HG02870 (cell line): ENCODE results near the gene CACNA1B.
"Not testable (repeated sequence)": the region's sequence is repeated elsewhere in the genome, so short reads cannot be mapped to it uniquely, and the experiment has no call there.

Experiments
- ATAC-seq: cut with Tn5 transposase; IDR thresholded peaks from one replicate; pipeline ENCODE4 v1.9.1; 2021; ENCODE audit warnings: mild to moderate bottlenecking, moderate library complexity; ENCODE audit not compliant: unreplicated experiment

Gene CACNA1B

DNA sequence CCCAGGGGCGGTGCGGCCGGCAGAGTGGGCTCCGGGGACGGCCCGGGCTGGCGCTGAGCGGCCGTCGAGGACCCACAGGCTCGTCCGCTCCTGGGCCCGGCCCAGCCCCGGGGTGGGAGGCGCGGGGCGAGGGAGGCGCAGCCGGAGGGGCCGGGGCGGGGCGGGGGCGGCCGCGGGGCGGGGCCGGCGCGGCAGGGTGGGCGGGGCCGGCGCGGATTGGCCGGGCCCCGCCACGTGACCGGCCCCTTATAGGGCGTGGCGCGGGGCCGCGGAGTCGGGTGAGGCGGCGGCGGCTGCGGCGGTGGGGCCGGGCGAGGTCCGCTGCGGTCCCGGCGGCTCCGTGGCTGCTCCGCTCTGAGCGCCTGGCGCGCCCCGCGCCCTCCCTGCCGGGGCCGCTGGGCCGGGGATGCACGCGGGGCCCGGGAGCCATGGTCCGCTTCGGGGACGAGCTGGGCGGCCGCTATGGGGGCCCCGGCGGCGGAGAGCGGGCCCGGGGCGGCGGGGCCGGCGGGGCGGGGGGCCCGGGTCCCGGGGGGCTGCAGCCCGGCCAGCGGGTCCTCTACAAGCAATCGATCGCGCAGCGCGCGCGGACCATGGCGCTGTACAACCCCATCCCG lies at the start of gene CACNA1B:
Gene CACNA1B (plus strand): TSS at position 277 of the 617 bp plus-strand sequence. CDS start 152 bp downstream, at position 429.
- ATAC-seq: not testable (repeated sequence)

DNA sequence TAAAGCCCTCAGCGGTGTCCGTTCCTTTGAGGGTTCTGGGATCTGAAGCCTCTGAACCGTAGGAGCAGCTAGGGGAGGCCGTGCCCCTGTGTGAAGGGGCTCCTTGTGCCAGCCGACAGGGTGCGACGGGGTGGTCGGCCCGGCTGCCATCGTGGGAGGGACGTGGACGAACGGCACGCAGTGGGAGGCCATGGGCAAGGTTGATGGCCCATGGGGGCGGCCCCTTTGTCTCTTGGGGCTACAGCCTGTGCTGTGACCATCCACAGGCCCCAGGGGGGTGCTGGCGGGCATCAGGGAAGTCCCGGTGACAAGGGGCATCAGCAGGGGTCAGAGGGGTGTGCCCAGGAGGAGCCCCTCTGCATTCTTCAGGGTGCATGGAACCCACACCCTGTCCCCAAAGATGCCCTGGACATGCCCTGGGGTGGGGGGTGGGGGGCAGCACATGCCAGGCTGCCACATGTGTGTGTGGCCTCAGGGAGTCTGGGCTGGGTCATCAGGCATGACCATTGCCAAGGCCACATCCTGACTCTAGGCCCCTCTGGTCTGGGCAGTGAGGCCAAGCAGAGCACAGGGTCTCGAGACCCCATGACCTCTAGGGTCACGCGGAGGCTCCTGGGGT lies 49.6 kb upstream of the CACNA1B start:
- ATAC-seq: no peak

DNA sequence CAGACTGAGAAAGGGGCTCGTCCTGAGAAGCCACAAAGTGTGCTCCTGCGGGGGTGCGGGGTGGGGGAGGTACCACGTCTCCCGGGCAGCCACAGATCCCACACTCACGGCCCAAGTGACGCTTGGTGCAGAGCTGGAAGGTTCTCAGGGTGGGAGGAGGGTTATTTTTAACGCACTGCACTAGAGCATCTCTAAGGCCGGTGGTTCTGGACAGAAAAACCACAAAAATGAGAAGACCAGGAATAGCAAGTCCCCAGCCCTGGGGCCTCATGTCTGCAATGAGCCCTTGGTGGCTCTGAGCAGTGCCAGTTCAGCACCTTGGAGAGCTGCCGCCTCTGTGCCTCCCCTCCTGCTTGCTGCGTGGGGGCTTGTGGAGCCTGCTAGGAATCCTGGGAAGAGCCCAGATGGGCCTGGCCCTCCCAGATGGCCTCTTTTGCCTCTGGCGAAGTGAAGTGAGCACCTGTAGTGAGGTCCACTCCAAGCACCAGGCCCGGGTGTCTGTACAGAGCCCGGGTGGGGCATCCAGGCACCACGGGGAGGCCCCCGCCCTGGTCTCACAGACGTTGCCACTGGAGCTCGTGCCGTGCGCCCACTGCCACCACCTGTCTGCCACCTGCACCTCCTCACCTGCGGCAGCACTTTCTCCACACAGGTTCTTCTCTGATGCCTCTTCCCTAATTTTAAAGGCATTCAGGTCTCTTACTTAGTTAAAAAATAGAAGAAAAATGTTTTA lies 48.9 kb upstream of the CACNA1B start:
- no peak for ATAC-seq

DNA sequence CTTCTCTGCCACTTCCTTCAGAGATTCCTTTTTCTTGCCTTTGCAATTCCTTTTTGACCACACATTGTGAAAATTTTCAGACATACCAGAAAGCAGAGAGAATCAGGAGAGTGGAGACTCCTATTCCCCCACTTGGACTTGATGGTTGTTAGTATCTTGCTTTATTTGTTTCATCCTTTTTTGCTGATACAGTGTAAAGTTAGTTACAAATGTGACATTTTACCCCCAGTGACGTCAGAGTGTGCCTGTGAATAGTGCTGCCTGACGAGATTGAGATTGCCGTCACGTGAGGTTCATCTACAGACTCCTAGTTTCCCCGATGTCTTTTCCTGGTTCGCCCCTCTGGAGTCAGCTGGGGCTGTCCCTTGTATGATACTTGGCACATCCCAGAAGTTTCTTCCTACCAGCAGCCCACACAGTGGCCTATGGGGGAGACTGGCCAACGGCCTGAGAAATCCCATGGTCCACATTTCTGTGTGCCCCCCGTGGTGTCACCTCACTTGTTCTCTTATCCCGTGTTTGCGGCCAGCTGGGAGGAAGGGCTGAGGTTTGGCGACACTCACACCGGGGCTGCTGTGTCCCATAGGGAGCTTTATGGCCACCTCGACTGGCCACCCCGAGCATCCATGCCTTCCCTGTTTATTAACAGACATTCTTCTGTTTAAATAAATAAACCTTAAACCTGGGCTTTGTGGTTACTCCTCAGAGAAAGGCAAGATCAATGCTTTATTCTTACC lies 48.2 kb upstream of the CACNA1B start:
- no peak for ATAC-seq

DNA sequence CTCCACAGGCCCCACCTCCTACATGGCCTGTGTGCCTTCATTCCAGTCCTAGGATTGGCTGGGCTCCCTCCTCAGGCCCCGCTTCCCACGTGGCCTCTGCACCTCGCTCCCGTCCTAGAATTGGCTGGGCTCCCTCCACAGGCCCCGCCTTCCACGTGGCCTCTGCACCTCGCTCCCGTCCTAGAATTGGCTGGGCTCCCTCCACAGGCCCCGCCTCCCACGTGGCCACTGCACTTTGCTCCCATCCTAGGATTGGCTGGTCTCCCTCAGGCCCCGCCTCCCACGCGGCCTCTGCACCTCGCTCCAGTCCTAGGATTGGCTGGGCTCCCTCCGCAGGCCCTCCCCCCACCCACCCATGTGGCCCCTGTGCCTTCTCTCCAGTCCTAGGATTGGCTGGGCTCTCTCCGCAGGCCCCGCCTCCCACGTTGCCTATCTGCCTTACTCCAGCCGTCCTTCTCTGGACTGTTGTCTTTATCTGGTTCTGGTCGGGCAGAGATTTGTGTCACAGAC lies 45.3 kb upstream of the CACNA1B start:
- ATAC-seq: no peak

DNA sequence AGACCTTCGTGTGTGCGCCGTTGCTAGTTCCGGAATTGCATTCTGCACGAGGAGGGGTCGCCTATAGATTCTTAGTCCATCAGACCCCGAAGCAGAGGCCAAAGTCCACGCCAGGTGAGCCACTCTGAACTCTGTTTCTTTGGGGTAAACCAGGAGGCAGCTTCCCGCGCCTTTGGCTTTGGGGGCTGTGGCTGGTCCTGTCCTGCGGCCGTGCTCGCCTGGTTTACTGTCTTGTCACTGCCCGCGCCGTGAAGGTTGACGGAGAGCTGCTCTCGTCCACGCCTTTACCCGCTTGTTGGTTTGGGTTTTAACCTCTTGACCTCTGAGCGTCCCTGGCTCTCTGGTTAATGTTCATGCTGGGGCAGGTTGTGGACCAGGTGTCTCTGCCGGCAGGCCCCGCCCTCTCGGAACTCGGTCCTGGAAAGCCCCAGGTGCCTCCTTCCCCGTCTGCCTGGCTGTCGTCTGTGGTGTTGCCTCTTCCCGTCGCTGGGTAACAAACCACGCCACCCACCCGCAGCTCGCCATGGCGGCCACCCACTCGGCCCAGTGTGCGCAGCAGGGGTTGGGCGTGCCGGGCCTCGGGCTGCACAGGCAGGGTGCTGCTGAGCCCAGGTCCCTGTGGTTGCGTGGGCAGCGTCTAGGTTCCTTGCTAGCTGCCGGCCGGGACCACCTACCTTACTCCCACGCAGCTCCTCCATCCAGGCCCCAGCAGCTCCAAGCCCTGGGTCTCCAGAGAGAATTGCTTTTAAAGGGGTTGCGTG lies 44.6 kb upstream of the CACNA1B start:
- no peak for ATAC-seq

DNA sequence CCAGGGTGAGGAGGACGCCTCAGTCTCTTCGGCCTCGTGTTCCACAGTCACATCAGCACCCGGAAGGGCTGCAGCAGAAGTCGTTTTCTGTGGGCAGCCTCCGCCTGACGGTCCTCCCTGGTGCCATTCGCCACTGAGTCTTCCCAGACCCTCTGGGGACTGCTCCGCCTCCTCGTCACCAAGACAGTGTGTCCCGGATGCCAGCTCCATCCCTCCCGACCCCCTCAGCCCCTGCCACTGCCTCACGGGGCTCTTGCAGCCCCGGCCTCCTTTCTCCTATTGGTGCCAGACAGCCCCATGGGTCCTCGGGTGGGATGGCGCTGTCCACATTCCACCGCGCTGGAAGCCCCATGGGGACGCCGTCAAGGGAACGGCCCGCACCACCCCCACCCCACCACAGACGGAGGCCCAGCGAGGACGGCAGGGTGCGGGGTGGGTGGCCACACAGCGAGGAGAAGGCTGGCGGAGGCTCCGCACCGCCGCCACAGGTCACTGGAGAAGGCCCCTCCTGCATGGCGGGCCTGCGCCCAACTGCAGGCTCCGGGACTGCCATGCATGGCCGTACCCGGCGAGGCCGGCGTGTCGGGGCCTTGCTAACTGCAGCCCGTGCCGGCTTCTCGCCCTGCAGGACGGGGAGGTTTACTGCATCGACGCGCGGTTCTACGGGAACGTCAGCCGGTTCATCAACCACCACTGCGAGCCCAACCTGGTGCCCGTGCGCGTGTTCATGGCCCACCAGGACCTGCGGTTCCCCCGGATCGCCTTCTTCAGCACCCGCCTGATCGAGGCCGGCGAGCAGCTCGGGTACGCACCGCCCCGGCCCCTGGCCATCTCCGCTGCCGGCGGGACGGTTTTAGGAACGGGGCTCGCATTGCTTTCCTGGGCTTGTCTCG lies 43.6 kb upstream of the CACNA1B start:
- ATAC-seq: no peak

DNA sequence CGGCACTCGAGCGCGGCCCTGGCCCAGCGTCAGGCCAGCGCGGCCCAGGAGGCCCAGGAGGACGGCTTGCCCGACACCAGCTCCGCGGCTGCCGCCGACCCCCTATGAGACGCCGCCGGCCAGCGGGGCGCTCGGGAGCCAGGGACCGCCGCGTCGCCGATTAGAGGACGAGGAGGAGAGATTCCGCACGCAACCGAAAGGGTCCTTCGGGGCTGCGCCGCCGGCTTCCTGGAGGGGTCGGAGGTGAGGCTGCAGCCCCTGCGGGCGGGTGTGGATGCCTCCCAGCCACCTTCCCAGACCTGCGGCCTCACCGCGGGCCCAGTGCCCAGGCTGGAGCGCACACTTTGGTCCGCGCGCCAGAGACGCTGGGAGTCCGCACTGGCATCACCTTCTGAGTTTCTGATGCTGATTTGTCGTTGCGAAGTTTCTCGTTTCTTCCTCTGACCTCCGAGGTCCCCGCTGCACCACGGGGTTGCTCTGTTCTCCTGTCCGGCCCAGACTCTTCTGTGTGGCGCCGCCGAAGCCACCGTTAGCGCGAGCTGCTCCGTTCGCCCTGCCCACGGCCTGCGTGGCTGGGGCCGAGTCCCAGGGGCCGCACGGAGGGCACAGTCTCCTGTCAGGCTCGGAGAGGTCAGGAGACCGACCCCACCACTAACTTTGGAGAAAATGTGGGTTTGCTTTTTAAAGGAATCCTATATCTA lies 42.6 kb upstream of the CACNA1B start:
- ATAC-seq: no peak

DNA sequence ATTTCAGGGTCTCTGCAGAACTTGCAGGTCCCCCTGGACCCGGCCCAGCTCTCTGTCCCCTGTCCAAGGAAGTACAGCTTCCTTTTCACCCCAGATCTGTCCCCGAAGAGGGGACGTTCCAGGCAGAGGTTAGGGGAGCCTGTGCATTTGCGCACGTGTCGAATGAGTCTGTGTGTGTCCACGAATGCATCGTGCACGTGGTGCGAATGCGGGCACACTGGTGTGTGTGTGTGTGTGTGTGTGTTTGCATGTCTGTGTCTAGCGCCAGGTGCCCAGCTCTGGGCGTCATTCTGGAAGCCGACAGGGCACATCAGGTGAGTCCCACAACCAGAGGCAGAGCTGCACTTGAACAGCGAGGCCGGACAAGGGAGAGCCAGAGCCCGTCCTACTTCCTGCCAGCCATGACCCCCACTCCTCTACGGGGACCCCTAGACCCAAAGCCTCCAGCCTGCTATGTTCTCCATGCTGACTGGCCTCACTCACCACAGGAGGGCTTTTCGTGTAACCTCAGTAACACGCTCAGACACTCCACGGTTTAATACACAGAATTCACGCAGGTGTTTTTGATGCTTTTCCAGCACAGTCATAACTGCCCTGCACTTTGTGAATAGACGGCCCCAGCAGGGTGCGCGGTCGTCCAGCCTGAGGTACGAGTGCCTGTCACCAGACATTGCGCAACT lies 41.3 kb upstream of the CACNA1B start:
- no peak for ATAC-seq

DNA sequence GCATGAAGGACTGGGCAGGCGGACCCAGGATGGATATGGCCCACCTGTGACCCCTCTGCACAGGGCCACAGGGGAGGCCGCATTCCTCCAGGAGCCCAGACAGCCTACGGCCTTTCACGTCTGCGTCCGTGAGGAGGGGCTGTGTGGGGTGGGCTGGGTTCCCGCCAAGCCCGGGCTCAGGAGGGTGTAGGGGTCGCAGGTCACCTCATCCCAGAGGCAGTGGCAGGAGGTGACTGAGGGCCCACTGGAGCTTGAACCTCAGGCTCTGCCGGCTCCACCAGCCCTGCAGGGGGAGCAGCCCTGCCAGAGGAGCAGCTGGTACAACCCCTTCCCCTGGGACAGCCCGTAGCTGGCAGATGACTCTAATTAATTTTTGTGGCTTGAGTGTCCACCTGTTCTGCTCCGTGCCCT lies 40.7 kb upstream of the CACNA1B start:
- no peak for ATAC-seq

DNA sequence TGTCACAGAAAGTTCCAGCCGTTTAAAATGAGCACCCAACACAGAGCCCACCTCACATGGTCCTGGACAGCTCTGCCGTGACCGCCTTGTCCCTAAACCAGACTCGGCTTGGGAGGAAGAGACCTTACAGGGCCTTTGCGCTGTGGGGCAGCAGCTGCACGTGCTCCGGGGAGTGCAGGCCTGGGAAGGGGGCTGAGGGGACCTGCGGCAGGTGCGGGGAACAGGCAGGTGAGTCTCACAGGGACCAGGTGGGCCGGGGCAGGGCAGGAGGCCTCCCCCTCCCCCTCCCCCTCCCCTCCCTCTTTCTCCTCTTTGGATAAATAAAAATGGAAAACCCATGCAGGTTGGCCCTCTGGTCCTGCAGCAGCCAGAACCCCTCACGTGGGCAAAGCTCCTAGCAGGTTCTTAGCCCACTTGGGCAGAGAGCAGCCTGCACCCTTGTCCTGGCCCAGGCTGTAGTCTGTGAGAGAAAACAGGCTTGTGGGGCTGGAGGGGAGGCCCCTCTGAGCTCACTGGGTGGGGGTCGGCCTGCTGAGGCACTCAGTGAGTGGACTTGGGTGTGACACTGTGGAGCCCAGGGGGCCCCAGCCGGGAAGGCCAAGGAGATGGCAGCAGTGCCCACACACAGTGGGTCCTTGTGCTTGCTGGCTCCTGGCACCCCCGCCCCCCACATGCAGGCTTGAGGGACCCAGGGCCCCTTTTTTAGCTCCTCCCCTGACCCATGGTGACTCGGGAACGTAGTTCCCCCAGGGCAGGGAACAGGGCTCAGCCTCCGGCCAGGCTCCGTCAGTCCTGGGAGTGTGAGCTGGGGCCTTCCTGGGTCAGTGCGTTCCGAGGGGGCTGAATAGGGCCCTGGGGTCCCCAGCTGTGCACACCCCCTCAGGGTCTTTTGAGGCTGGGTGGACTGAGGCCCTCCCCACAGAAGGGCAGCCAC lies 40.0 kb upstream of the CACNA1B start:
- no peak for ATAC-seq

DNA sequence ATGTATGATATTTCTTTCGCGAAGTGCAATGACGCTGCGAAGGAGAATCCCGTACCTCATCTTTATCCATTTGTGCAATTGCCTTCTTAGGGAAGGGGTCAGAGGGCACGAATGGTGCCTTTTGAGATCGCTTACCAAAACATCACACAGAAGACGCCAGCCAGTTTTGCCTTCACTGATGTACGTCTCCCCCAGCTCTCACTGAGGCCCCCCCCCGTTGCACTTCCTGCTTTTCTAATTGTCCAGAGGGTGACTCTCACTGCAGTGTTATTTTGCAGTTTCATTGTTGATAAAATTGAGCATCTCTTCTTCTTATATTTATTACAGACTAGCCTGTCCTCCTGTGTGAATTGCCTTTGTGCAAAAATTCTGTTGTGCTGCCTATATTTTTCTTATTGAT lies 39.0 kb upstream of the CACNA1B start:
- ATAC-seq: no peak

DNA sequence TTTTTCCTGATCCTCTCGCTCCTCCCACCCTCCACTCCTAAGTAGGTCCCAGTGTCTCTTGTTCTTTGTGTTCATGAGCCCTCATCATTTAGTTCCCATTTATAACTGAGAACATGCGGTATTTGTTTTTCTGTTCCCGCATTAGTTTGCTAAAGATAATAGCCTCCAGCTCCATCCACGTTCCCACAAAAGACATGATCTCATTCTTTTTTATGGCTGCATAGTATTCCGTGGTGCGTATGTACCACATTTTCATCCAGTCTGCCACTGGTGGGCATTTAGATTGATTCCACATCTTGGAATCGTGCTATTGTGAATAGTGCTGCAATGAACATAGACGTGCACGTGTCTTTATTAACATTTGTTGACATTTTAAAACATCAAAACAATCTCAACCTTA lies 34.2 kb upstream of the CACNA1B start:
- no peak for ATAC-seq

DNA sequence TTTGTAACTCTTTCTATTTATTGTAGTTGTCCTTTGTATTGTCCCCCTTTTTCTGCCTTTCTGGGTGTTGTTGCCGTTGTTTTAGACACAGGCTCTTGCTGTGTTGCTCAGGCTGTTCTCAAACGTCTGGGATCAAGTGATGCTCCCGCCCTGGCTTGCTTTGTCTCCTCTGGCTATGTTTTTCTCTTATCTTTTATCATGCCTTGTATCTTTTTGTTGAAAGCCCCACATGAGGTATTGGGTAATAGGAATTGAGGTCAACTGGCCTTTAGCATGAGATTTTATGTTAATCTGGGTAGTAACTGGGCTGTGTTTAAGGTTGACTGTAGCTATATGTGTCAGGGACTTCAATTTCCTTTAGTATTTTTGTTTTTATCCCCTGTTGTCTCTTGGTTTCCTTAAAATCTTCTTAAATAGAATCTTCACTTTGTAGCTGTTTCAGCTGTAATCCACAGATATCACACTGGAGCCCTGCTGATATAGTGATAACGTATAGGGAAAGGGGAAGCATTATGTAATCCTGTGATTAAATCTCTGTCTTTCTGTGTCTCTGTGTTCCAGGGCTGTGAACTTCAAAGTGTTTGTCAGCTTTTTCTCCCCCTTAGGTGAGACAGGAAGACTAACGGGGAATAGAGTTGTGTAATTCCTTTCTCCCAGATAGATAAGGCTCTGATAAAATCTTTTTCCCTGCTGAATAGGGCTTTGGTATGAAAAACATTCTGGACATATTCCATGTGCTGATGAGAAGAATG lies 25.9 kb upstream of the CACNA1B start:
- no peak for ATAC-seq

DNA sequence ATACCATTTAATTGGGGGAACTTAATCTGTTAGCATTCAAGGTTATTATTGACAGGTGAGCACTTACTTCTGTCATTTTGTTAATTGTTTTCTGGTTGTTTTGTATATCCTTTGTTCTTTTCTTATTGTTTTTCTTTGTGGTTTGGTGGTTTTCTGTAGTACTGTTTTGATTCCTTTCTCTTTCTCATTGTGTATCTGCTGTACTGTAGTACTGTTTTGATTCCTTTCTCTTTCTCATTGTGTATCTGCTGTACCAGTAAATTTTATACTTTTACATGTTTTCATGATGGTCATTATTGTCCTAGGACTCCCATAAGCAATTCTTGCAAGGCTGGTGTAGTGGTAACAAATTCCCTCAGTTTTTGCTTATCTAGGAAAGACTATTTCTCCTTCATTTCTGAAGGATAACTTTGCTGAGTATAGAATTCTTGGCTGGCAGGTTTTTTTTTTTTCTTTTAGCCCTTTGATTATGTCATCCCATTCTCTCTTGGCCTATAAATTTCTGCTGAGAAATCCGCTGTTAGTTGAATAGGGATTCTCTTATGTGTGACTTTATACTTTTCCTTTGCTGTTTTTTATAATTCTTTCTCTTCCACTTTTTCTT lies 24.1 kb upstream of the CACNA1B start:
- no peak for ATAC-seq

DNA sequence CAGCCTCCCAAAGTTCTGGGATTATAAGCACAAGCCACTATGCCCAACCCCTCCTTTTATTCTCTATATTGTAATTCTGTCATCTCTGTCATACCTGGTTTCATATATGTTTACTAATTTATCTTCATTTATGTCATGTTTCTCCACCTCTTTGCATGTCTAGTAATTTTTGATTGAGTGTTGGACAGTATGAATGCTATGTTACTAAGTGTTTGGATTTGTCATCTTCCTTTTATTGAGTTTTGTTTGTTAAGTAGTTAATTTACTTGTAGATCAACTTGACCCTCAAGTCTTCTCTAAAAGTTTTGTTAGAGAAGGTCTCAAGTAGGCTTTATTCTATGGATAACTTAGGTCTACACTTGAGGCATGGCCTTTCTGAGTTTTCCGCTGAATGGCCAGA lies 17.2 kb upstream of the CACNA1B start:
- ATAC-seq: no peak
